GDM1 (cell line): ENCODE measurements around the gene ATR.
A peak's percentile ranks its signal among the peaks of the same experiment; 100 is the strongest.
"Not testable (repeated sequence)": the region's sequence is repeated elsewhere in the genome, so short reads cannot be mapped to it uniquely, and the experiment has no call there.

Source experiments
- DNase-seq: peaks from one replicate; lab custom pipeline; 2025; lab: John Stamatoyannopoulos, UW

ATR gene

DNA sequence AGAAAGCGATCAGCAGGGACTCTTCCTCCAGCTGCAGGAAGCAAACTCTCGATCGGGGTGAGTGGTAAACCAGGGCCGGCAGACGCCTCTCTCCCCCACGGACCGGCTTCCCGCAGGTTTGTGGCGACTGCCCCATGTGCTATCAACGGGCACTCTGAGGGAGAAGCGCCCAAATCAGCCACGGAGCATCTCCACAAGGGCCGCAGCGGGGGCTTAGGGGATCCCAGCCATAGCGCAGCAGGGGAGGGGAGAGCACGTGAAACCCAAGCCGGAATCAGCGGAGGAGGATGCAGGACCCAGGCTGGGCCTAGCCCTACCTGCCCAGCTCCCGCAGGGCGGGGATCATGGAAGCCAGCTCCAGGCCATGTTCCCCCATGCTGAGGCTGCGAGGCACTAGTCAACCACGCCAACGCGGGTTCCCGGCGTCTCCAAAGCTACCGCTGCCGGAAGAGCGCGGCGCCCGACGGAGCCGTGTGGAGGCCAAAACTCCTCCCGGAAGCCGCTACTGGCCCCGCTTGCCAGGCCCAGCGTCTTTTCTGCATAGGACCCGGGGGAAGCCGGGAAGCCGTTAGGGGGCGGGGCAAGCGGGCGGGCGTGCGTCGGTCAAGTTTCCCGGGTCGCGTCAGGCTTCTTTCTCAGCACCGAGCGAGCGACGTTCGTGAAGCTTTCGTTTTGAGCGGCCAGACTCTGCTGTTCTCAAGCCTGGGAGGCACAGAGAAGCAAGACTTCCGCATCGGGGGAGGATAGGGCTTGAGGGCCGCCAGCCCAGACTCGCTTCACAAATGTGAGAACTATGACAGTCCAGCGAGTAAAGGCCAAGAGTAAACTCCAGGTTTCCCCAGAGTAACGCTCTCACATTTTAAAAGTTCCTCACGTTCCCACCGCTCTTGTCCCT lies at the start of gene ATR:
Gene ATR, minus strand, starts transcription at position 405 of the 895 bp plus-strand sequence. Its CDS starts 29 bp downstream, at position 376.
- peak; percentile 96 for DNase-seq

DNA sequence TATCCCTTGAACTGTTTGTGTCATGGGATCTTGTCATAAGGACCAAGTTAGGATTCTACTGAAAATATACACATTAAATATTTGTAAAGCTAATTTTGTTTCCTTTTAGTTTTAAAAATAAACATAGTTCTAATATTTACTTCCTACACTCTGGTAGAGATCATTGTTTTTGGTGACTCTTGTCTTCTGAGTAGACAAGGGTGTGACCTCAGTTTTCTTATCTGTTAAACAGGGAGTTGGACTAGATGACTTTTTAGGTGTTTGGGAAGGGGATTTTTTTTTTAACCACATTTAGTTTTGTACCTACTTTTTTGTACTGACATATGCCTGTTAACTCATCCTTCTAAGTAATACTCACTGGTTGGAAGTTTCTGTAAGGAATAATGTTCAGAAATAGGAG lies 48.4 kb upstream of the ATR start:
- no peak for DNase-seq

DNA sequence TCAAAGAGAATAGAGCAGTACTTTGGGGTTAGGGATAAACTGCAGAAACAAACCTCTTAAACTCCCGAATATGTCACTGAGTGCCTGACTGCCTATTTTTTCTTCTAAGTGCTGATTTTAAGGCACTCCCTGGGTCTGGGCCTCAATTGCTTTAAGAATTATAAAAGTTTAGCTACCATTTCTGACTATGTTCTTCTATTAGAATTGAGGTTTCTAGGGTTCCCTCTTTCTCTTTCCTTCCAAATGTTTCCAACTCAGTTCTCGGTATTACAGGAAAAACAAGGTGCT lies 46.6 kb upstream of the ATR start:
- DNase-seq: no peak

DNA sequence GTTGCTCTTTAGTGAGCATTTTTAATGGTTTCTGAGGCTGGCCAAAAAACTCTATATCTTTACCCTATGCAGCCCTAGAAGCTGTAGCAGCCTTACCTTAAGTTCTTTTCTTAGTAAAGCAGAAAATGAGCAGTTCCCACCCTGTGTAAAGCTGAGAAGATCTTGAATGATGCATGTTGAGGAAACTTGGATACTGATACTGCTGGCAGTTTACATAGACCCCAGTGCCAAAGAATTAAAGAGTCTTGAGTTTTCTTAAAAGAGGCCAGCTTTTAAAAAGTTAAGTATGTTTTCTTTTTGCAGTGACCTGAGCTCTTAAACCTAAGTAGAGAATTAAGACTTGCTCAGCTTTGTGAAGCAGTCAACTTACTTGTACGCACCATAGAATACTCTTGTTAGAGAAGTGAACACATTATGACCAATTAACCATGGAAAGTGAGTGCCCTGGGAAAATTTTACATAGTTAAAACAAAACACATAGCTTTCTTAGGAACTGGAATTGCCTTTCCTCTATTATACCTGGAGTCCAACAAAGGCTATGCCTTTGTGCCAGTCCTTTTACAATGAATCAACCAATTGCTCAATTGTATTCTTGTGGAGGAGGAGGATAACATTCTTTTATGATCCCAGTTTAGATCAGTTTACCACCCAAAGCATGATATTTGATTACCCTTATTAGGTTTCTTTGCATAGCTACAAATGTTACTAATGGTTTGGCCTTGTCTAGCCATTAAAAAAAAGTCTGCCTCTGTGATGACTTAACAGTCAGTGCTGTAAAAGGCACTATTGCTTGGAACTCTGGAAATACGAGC lies 46.0 kb upstream of the ATR start:
- DNase-seq: no peak

DNA sequence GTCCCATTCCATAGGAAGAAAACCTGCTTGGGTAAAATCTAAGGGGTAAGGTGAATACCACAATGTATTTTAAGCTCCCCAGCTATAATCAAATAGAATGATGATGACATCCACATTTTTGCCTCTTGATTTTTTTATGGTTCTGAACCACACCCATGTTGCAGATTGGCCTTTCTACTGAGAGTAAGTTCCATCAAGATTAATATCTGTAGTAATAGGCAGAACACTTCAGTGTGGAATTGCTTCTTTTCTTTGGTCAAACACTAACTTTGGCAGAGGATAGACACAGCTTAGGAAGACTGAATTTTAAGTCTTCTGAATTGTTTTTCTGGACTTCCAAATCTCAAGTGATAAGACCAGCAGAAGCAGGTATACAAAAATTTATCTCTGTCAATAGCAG lies 44.7 kb upstream of the ATR start:
- no peak for DNase-seq

DNA sequence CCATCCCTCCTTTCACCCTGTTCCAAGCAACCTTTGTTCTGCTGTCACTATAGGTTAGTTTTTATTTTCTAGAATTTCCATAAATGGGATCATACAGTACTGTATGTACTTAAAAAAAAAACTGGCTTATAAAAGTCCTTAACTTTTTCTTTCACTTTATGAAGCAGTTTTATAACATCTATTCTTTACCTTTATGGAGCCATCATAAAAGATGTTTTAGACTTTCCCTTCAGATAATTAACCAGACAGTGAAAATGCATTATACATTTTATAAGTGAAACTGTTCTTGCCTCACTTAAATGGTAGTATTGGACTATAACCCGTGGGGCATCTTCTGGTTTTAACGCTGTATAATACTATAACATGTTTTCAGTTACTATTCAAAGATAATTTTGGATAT lies 43.9 kb upstream of the ATR start:
- DNase-seq: no peak

DNA sequence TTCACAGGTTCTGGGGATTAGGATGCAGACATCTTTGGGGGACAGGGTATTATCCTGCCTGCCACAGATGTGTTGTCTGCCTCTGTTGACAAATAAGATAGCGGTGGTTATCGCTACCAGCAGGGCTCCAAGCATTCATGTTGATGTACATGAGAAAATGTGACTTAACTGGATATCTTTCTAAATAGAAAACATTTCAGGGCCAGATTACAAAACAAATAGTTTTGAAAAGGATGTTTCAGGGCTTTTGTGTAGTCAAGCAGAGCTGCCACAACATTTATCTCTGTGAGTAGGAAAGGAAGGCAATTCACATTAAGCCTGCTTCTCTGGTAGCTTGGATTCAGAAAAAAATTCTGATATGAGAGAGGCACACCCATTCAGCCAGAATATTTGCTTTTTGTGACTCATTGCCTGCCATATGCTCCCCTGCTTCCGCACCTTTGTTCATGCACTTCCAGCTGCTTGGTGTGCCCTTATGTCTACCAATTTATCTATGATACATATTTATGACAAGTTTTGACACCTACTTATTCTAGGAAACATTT lies 40.5 kb upstream of the ATR start:
- no peak for DNase-seq

DNA sequence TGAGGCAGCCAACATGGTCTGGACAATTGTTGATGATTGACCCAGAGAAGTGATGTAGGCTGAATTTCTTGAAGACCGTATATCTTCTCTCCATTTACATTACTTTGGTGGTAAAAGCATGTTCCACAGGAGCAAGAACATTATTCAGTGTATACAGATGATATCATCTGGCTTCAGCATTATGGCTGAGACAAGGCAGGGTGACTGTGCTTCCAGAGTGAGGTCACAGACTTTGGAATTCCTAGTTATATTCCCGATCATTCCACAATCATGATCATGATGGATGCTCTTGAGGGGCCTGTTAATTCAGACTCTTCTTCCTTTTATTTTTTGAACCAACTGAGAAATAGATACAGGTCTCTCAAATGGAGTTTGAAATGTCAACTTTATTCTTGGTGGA lies 36.6 kb upstream of the ATR start:
- DNase-seq: no peak

DNA sequence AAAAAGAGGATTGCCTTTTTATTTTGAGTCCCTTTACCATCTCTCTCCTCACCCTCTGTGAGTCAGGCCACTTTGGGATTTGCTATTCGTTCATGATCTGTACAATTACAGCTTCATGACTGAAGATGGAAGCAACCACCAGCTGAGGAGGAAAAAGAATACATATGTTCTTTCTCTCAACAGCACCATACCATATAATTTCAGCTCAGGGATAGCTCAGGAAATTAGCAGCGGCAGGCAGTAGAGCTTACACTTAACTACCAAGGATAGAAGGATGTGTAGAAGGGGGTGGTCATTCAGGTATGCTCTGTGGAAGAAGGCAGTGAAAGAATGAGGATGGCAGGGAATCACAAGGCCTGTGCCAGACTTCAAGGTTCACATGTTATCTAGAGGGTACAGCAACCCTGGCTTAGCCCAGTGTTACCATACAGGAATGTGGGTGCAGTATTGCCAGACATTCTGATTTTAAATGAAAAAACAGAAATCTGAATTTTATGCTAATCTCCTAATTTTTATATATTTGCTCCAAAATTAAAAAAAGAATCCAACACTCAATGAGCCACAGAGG lies 35.6 kb upstream of the ATR start:
- DNase-seq: no peak

GRCh38 chr3:142613491-142613890 lies 35.0 kb upstream of the ATR start:
- no peak for DNase-seq

- DNase-seq: no peak
Measured at GRCh38 chr3:142611206-142611605, 32.7 kb upstream of the ATR start.

DNA sequence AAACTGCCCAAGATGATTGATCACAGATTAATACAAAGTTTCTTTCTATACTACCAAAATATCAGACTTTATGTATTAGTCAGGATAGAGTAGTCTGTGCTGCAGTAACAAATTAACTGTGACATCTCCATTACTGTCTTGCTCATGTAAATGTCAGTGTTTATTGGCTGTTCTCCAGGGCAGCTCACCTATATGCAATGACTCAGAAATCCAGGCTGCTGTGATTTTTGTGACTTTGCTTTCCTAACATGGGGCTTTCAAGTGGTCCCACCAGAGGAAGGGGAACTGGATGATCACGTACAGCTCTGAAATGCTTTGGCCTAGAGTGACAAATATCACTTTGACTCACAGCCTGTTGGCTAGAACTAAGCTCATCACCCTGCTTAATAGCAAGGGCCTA lies 30.6 kb upstream of the ATR start:
- no peak for DNase-seq

DNA sequence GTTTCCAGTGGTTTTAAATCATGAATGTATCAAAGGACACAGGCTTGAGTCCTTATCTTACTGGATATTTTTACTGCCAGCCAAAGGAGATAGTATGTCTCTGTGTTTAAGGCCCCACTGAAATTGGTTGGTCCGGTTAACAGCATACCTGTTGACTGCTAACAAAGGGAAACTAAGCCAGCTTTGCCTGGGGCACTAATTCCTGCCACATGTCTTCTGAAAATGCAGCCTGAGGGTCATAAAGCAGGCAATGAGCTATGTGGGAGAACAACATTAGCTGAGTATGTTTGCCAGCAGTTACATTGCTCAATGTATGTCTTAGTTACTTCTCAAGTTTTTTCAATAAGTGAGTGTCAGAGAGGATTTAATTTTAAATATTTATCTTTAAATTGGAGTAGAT lies 30.1 kb upstream of the ATR start:
- DNase-seq: no peak

GRCh38 chr3:142604940-142605339 lies 26.4 kb upstream of the ATR start:
- no peak for DNase-seq

- not testable (repeated sequence) for DNase-seq
Measured at GRCh38 chr3:142603386-142603705, 24.8 kb upstream of the ATR start.

GRCh38 chr3:142602619-142603385 lies 24.3 kb upstream of the ATR start:
- no peak for DNase-seq

GRCh38 chr3:142601713-142602112 lies 23.2 kb upstream of the ATR start:
- no peak for DNase-seq

DNA sequence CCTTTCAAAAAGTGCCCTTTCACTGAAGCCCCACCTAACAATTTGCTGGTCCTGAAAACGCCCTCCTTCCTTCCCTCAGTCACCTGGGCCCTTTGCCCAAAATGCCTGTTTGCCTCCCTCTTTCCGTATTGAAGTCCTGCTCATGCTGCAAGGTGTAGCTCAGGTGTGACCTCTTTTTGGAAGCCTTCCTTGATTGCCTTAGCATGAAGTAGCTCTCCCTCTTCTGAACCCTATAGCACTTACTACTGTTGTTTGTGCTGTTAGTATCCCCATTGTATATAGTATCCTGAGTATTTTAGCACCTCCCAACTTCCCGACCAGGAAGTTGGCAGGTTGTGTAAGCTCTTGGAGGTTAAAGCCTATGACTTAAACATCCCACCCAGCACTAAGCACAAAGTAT lies 19.4 kb upstream of the ATR start:
- no peak for DNase-seq

DNA sequence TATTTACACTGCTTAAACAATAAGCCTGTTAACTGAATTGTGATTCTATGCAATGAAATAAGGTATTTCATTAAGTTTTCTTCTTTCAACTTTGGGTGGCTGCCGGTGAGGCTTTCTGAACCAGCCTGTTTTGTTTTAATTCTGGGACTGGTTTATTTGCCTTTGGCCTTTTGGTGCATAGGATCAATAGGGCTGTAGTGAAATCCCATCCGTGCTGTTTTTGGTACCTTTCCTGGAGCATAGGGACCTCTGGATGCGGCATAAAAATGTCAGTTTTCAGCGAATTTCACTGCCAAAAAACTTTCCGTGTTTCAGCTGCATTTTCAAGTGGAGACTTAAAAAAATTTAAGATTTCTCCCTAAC lies 18.2 kb upstream of the ATR start:
- no peak for DNase-seq

DNA sequence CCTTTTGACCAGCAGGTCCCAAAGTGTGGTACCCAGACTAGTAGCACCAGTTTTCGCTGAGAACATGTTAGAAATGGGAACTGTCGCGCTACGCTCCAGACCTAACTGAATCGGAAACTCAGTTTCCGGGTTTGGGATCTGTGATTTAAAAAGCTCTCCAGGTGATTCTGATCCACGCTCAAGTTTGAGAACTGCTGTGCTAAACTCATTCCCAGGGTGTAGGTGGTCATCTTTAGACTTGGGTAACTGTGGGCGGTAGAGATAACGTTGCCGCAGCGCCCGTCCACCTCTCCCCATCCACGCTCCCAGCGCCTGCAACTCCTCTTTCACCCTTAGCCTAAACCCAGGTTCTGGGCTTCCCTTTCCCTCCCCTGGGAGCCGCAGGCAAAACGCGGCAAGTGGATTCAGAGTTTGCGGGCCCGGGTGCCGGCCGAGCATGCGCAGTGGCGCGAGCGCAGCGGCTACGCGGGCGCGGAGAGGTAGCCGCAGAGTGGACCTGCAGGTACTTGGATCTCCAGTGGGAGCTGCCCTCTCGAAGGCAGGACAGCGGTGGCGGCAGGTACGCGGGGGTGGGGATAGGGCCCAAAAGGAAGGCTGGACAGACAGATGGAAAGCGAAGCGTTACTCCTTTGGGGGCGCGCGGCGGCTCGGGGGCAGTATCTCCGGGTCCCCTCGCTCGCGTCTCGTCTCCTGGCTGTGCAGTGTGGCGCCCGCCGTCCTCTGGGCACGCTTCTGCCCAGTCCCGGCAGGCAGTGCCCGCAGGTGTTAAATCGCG lies 17.6 kb upstream of the ATR start, which contains the start of gene PLS1:
Gene PLS1, plus strand, starts transcription at position 443 of the 775 bp plus-strand sequence. CDS start 67,845 bp downstream, outside the sequence.
- peak; percentile 85 for DNase-seq

DNA sequence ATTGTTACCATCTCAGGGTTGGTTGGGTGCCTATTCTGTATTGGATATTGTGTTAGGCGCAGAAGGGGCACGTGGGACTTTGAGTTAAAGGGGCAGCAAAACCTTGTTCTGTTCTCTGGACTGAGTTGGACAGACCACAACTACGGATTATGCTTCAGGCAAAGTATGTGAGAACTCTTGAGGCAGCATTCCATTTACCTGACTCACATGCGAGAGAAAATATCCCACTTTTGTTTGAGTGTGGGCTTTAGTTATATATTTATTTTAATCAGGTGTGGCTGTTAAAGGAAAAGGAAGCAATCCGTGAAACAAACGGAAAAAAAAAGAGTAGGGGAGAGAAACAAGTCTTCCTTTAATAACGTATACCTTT lies 17.0 kb upstream of the ATR start:
- DNase-seq: no peak
